ENCODE results near the gene RRAS2.
"Not testable (repeated sequence)": the region's sequence is repeated elsewhere in the genome, so short reads cannot be mapped to it uniquely, and the experiment has no call there.

RRAS2 gene

GRCh38 chr11:14253421-14253820 is 105.6 kb downstream of the RRAS2 start:
- DNase-seq = no peak

- not testable (repeated sequence) for DNase-seq
Measured at GRCh38 chr11:14252501-14252900, 106.5 kb downstream of the RRAS2 start.

- no peak for DNase-seq
Measured at GRCh38 chr11:14251754-14252153, 107.2 kb downstream of the RRAS2 start.

GRCh38 chr11:14249121-14249963 is 109.6 kb downstream of the RRAS2 start:
- DNase-seq = peak; percentile 18

- DNase-seq = no peak
Measured at GRCh38 chr11:14248580-14248981, 110.4 kb downstream of the RRAS2 start.

- no peak for DNase-seq
Measured at GRCh38 chr11:14245444-14245843, 113.5 kb downstream of the RRAS2 start.

- DNase-seq = no peak
Measured at GRCh38 chr11:14244926-14245325, 114.1 kb downstream of the RRAS2 start.

- no peak for DNase-seq
Measured at GRCh38 chr11:14242733-14243132, 116.2 kb downstream of the RRAS2 start.

- DNase-seq = no peak
Measured at GRCh38 chr11:14242187-14242586, 116.8 kb downstream of the RRAS2 start.

- no peak for DNase-seq
Measured at GRCh38 chr11:14240951-14241350, 118.0 kb downstream of the RRAS2 start.

GRCh38 chr11:14240221-14240620 is 118.8 kb downstream of the RRAS2 start:
- DNase-seq = no peak

- DNase-seq = no peak
Measured at GRCh38 chr11:14237444-14237961, 121.5 kb downstream of the RRAS2 start.

GRCh38 chr11:14235701-14236100 is 123.3 kb downstream of the RRAS2 start:
- no peak for DNase-seq

GRCh38 chr11:14234446-14234845 is 124.5 kb downstream of the RRAS2 start:
- DNase-seq = no peak

- no peak for DNase-seq
Measured at GRCh38 chr11:14232652-14233051, 126.3 kb downstream of the RRAS2 start.

GRCh38 chr11:14230407-14230806 is 128.6 kb downstream of the RRAS2 start:
- DNase-seq = no peak

- no peak for DNase-seq
Measured at GRCh38 chr11:14229472-14229871, 129.5 kb downstream of the RRAS2 start.

- DNase-seq = no peak
Measured at GRCh38 chr11:14228356-14228755, 130.6 kb downstream of the RRAS2 start.
